ENCODE results near the gene AQP3. TPM values are rescaled to one million over a fixed set of nuclear protein-coding genes. Genes with fewer than 3 reads are reported as not detected.

The AQP3 gene
- polyA plus RNA-seq, 1 experiment: 10.6 TPM

DNA sequence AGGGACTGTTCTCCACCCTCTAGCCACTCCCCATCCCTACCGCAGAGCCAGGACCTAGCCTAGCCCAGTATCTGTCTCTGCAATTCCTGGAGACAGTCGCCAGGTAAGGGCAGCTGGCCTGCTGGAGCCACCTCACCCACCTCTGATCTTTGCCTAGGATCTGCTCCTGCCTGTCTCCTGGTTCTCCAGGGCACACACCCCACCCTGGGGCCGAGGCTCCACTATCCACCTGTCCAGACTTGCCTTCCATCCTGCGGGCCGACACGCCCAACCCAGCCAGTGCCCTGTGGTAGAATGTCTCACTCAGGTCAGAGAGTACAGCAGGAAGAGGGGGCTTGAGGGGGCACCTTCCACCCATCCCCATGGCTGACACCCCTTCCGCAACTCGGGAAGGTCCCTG lies 29.3 kb downstream of the AQP3 start:
- ChIA-PET POLR2A (no interaction called here), CTCF (interaction anchor here (0.6 to 4.3 kb wide), 4 partner anchors 35 to 304 kb away, joined by 3 to 36 read pairs (median 5); no protein-coding TSS in a partner anchor)
- no peak for DNase-seq (ENCODE audit: low read depth, low spot score)
- peaks cover 23% of the 10 kb centered on the region for H3K27me3 ChIP-seq (ENCODE audit: control insufficient read depth, insufficient read depth, low read length)
- TF ChIP-seq, protein P1, sequence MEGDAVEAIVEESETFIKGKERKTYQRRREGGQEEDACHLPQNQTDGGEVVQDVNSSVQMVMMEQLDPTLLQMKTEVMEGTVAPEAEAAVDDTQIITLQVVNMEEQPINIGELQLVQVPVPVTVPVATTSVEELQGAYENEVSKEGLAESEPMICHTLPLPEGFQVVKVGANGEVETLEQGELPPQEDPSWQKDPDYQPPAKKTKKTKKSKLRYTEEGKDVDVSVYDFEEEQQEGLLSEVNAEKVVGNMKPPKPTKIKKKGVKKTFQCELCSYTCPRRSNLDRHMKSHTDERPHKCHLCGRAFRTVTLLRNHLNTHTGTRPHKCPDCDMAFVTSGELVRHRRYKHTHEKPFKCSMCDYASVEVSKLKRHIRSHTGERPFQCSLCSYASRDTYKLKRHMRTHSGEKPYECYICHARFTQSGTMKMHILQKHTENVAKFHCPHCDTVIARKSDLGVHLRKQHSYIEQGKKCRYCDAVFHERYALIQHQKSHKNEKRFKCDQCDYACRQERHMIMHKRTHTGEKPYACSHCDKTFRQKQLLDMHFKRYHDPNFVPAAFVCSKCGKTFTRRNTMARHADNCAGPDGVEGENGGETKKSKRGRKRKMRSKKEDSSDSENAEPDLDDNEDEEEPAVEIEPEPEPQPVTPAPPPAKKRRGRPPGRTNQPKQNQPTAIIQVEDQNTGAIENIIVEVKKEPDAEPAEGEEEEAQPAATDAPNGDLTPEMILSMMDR (IDR thresholded peaks at IDR 0.05; ENCODE audit: low read depth, low read length): no peak
- H3K9me3 ChIP-seq (ENCODE audit: control insufficient read depth, insufficient read depth, low read length): no peaks in the 10 kb centered on the region; the same call in 1 of the 2 replicates
- no peak overlapping the region for H3K4me3 ChIP-seq (ENCODE audit: low read depth, low read length)
- no peak overlapping the region for H3K27ac ChIP-seq (ENCODE audit: low read depth, low read length)

DNA sequence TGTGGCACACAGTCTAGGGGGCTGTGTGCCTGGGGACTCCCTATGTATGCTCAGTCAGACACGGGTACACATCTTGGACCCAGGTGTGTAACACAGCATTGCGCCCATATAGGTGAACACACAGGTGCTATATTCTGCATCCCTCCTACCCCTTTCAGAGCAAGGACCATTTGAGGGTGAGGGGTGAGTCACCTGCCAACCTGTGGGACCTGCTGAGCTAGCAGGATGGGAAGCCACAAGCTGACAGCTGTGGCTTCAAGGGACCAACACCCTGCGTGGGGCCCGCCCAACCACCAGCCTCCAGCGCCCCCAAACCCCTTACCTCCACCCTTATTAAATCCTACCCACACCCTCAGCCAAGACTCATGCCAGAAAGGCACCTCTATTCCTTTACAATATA lies 30.4 kb downstream of the AQP3 start:
- Histone ChIP-seq H3K4me3 (ENCODE audit: low read depth, low read length) (no peak overlapping the region), H3K27ac (ENCODE audit: low read depth, low read length) (no peak overlapping the region), H3K27me3 (ENCODE audit: control insufficient read depth, insufficient read depth, low read length) (peaks cover 23% of the 10 kb centered on the region), H3K9me3 (ENCODE audit: control insufficient read depth, insufficient read depth, low read length) (no peaks in the 10 kb centered on the region; the same call in 1 of the 2 replicates)
- TF ChIP-seq, protein P1 (IDR thresholded peaks at IDR 0.05; ENCODE audit: low read depth, low read length): no peak
- ChIA-PET POLR2A (no interaction called here), CTCF (interaction anchor here (1.5 to 4.9 kb wide), 4 partner anchors 13 to 130 kb away, joined by 5 to 36 read pairs (median 32); partner anchors contain the start of gene AQP7)
- DNase-seq (ENCODE audit: low read depth, low spot score): no peak

DNA sequence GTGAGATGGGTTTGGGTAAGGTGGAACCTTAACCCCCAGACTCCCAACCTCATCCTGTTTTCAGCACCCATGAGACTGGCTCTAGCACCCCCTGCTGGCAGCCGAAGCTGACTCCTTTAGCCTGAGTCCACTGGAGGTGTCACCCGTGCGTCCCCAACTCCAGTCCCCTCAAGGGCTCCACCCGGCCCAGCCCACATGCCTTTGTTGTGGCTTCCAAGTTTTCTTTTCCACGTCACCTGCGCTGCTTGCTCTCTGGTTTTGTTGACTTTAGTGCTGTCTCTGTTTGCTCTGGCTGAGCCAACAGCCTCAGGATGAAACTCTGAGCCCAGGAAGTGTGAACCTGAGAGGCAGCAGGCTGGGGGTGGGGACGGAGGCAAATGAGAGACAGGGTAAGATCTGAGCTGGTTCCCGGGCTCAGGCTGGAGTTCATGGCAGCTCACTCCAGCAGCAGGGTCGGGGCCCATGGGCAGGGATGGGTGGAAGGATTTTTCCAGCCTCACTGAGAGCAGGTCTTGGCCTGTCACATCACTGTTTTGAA lies 31.8 kb downstream of the AQP3 start:
- TF ChIP-seq, protein P1 (IDR thresholded peaks at IDR 0.05; ENCODE audit: low read depth, low read length): peak; percentile 74
- POLR2A ChIA-PET: interaction anchor here (0.5 to 1.0 kb wide), 2 partner anchors 100 to 126 kb away, joined by 3 to 5 read pairs; no protein-coding TSS in a partner anchor
- peaks cover 18% of the 10 kb centered on the region for H3K27me3 ChIP-seq (ENCODE audit: control insufficient read depth, insufficient read depth, low read length)
- CTCF ChIA-PET: interaction anchor here (0.7 to 4.9 kb wide), 16 partner anchors 8 to 128 kb away, joined by 3 to 36 read pairs (median 4); partner anchors contain the start of genes AQP3 and AQP7
- no peak overlapping the region for H3K4me3 ChIP-seq (ENCODE audit: low read depth, low read length)
- H3K9me3 ChIP-seq (ENCODE audit: control insufficient read depth, insufficient read depth, low read length): no peaks in the 10 kb centered on the region; the same call in 1 of the 2 replicates
- no peak overlapping the region for H3K27ac ChIP-seq (ENCODE audit: low read depth, low read length)
- DNase-seq (ENCODE audit: low read depth, low spot score): no peak

DNA sequence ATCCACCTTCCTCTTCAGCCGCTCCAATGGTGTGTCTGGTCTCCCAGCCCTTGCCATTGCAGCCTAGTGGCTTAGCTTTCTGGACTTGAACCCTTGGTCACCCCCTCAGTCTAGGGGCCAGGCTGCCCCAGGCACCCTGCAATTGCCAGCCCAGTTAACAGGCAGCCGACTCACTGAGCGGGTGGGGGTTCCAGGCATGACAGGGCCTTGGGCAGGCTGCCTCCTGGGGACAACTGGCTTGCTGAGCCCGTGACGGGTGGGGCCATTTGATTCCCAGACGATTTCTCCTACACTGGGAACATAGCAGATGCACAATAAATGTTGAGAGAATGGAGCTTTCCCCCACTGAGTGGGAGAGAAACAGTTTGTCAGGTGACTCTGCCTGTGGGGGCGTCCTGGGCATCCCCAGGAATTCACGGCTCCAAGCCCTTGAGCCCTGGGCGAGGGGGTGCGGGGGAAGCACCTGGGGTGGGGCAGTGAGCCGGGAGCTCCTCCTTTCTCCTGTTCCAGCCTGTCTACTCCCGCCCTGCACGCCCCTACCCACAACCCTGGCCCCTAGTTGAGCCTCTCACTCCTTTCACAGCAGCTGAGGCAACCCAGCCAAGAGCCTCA lies 32.4 kb downstream of the AQP3 start:
- no peaks in the 10 kb centered on the region; the same call in 1 of the 2 replicates for H3K9me3 ChIP-seq (ENCODE audit: control insufficient read depth, insufficient read depth, low read length)
- H3K27me3 ChIP-seq (ENCODE audit: control insufficient read depth, insufficient read depth, low read length): peaks cover 13% of the 10 kb centered on the region
- H3K4me3 ChIP-seq (ENCODE audit: low read depth, low read length): no peak overlapping the region
- TF ChIP-seq, protein P1 (IDR thresholded peaks at IDR 0.05; ENCODE audit: low read depth, low read length): no peak
- H3K27ac ChIP-seq (ENCODE audit: low read depth, low read length): no peak overlapping the region
- DNase-seq (ENCODE audit: low read depth, low spot score): no peak
- ChIA-PET POLR2A (interaction anchor here (1.0 kb wide), 1 partner anchor 125 kb away, joined by 3 read pairs; no protein-coding TSS in a partner anchor), CTCF (interaction anchor here (0.6 to 4.9 kb wide), 17 partner anchors 8 to 1016 kb away, joined by 3 to 36 read pairs (median 4); partner anchors contain the start of genes AQP3 and AQP7)

DNA sequence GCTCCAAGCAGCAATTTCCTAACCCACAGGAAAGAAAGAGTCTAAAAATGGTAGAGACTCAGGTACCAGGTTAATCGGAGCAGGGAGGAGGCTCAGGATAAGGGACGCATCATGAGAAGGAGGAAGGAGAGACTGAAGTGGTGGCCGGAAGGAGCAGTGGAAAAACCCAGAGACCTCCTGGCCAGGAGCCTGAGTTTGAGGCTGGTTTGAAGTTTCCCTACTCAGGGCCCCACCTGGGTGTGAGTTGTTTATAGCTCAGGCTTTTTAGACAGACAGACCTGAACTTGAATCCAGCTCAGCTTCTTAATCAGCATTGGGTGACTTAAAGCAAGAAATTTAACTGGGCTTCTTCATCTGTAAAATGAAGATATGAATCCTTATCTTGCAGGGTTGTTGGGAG lies 33.1 kb downstream of the AQP3 start:
- ChIA-PET CTCF (interaction anchor here (0.6 to 4.9 kb wide), 9 partner anchors 10 to 129 kb away, joined by 3 to 36 read pairs (median 10); partner anchors contain the start of gene AQP7), POLR2A (no interaction called here)
- TF ChIP-seq, protein P1 (IDR thresholded peaks at IDR 0.05; ENCODE audit: low read depth, low read length): no peak

More for the DNA sequence above, 33.1 kb downstream of the AQP3 start:
- Histone ChIP-seq H3K4me3 (ENCODE audit: low read depth, low read length) (no peak overlapping the region), H3K27ac (ENCODE audit: low read depth, low read length) (no peak overlapping the region), H3K9me3 (ENCODE audit: control insufficient read depth, insufficient read depth, low read length) (no peaks in the 10 kb centered on the region; the same call in 1 of the 2 replicates), H3K27me3 (ENCODE audit: control insufficient read depth, insufficient read depth, low read length) (peaks cover 11% of the 10 kb centered on the region)
- DNase-seq (ENCODE audit: low read depth, low spot score): no peak
